Keratinocyte (primary cell): ENCODE results near the gene R3HCC1L. TPM values are rescaled to one million over a fixed set of nuclear protein-coding genes. Genes with fewer than 3 reads are reported as not detected.

Experiments used
- DNase-seq: peaks from one replicate; pipeline ENCODE4 v3.0.0-alpha.2; 2011; ENCODE audit warnings: low read depth, missing footprints, low spot score
- FAIRE-seq: peaks from 2 replicates; lab custom pipeline; 2011; peaks lifted over from hg19 to GRCh38; lab: Jason Lieb, UNC
- H2AFZ ChIP-seq: 2 replicates; pipeline ENCODE4 v1.6.0; 2012; ENCODE audit warnings: low read length, control low read depth, inconsistent platforms; ENCODE audit not compliant: control insufficient read depth
- H3K27ac ChIP-seq: 2 replicates; pipeline ENCODE4 v1.5.1; 2011; ENCODE audit warnings: low read length; ENCODE audit not compliant: control insufficient read depth, insufficient read depth
- H3K27me3 ChIP-seq: 3 replicates; pipeline ENCODE4 v1.6.0; 2011; ENCODE audit warnings: low read length; ENCODE audit not compliant: control insufficient read depth, insufficient read depth; ENCODE audit errors: extremely low read depth
- H3K36me3 ChIP-seq, 2 experiments: 2 replicates in 1 of 2; 3 replicates in 1 of 2; pipeline ENCODE4 v1.5.1; 2011; ENCODE audit warnings: low read length in 2 of 2, mild to moderate bottlenecking in 1 of 2; ENCODE audit not compliant: control insufficient read depth in 2 of 2, insufficient read depth in 2 of 2; ENCODE audit errors: extremely low read depth in 1 of 2
- H3K4me1 ChIP-seq: 3 replicates; pipeline ENCODE4 v1.5.1; 2011; ENCODE audit warnings: low read length; ENCODE audit not compliant: control insufficient read depth, insufficient read depth; ENCODE audit errors: extremely low read depth
- H3K4me2 ChIP-seq: 3 replicates; pipeline ENCODE4 v1.6.0; 2011; ENCODE audit warnings: low read depth, low read length; ENCODE audit not compliant: control insufficient read depth, insufficient read depth; ENCODE audit errors: extremely low read depth
- H3K4me3 ChIP-seq, 3 experiments: fragments of 200-600 bp in 1 of 3; sonication (generic) in 1 of 3; 2 replicates in 2 of 3; 3 replicates in 1 of 3; pipeline ENCODE4 v1.5.1; 2011 to 2016; ENCODE audit warnings: low read length in 3 of 3, mild to moderate bottlenecking in 3 of 3, control low read depth in 2 of 3, inconsistent platforms in 1 of 3, low read depth in 1 of 3, mixed read lengths in 1 of 3, mixed run types in 1 of 3, moderate library complexity in 1 of 3; ENCODE audit not compliant: control insufficient read depth in 2 of 3, insufficient read depth in 2 of 3; ENCODE audit errors: extremely low read depth in 1 of 3
- H3K79me2 ChIP-seq: 2 replicates; pipeline ENCODE4 v1.6.0; 2012; ENCODE audit warnings: low read length; ENCODE audit not compliant: control insufficient read depth, insufficient read depth
- H3K9ac ChIP-seq: 3 replicates; pipeline ENCODE4 v1.6.0; 2011; ENCODE audit warnings: low read length; ENCODE audit not compliant: control insufficient read depth, insufficient read depth; ENCODE audit errors: extremely low read depth
- H3K9me1 ChIP-seq: 3 replicates; pipeline ENCODE4 v1.6.0; 2011; ENCODE audit warnings: low read length; ENCODE audit not compliant: control insufficient read depth, insufficient read depth; ENCODE audit errors: extremely low read depth
- H3K9me3 ChIP-seq: 2 replicates; pipeline ENCODE4 v1.5.1; 2012; ENCODE audit warnings: low read depth, low read length; ENCODE audit not compliant: control insufficient read depth
- H4K20me1 ChIP-seq: 3 replicates; pipeline ENCODE4 v1.6.0; 2011; ENCODE audit warnings: low read length; ENCODE audit not compliant: control insufficient read depth, insufficient read depth; ENCODE audit errors: extremely low read depth
- CTCF ChIP-seq, 3 experiments: IDR thresholded peaks in 1 of 3; conservative IDR thresholded peaks in 1 of 3; optimal IDR thresholded peaks in 1 of 3; 2 replicates in 2 of 3; 3 replicates in 1 of 3; pipeline versions ENCODE3 to v1.5.1; 2011; ENCODE audit warnings: low read length in 3 of 3, mild to moderate bottlenecking in 3 of 3, moderate library complexity in 2 of 3, control low read depth in 1 of 3, inconsistent platforms in 1 of 3; ENCODE audit not compliant: insufficient read depth in 2 of 3; ENCODE audit errors: extremely low read depth in 1 of 3
- EZH2 ChIP-seq: IDR thresholded peaks from one replicate; pipeline ENCODE4 v1.6.1; 2012; ENCODE audit warnings: inconsistent platforms, mild to moderate bottlenecking, low read length, moderate library complexity
- dilution Hi-C: fragments of 300-500 bp; cut with MboI; formaldehyde crosslinking; loops from one replicate; pipeline ENCODE4 v1.7.0; 2020; ENCODE audit warnings: low sequenced_read_pairs; ENCODE audit not compliant: extremely low pct_ligation_motif_present
- polyA plus RNA-seq, 5 experiments: library from polyadenylated mRNA; depleted of rRNA in 3 of 5; stranded (reverse) in 3 of 5; stranded (forward) in 1 of 5; unstranded in 1 of 5; fragments of >200 nt; gene quantifications; 1 replicate in 1 of 5; 2 replicates in 3 of 5; 3 replicates in 1 of 5; pipeline versions ENCODE4 v1.2.1 to v1.2.3, GENCODE V29; 2011 to 2012; ENCODE audit warnings: missing spikeins in 2 of 5, low read depth in 1 of 5, low replicate concordance in 1 of 5

Gene R3HCC1L
- polyA plus RNA-seq, 1 donor (not counting 4 experiments of a cell fraction or from before 2014, with no cell fraction given): 11.7 TPM

GRCh38 chr10:98289802-98290209 lies 155.3 kb downstream of the R3HCC1L start:
- TF ChIP-seq CTCF (optimal IDR thresholded peaks at IDR 0.05 in 1 of 3, IDR thresholded peaks at IDR 0.05 in 1 of 3, conservative IDR thresholded peaks at IDR 0.05 in 1 of 3; ENCODE audit: extremely low read depth in 1 of 3, insufficient read depth in 2 of 3, low read length in 3 of 3) (no peak), EZH2 (no peak)
- no peaks in the 10 kb centered on the region for H3K36me3 ChIP-seq
- no peak overlapping the region for H3K9ac ChIP-seq
- no peak overlapping the region for H3K4me2 ChIP-seq
- no peaks in the 10 kb centered on the region for H3K9me3 ChIP-seq
- no peak for FAIRE-seq
- no peaks in the 10 kb centered on the region for H3K9me1 ChIP-seq
- dilution Hi-C loops: no loop called here
- no peak overlapping the region for H3K4me3 ChIP-seq
- H3K4me1 ChIP-seq: peaks cover 13% of the 10 kb centered on the region
- H2AFZ ChIP-seq: no peak overlapping the region
- H4K20me1 ChIP-seq: no peaks in the 10 kb centered on the region
- H3K79me2 ChIP-seq: no peaks in the 10 kb centered on the region
- peaks cover 2% of the 10 kb centered on the region for H3K27me3 ChIP-seq
- DNase-seq: no peak
- H3K27ac ChIP-seq: no peak overlapping the region

DNA sequence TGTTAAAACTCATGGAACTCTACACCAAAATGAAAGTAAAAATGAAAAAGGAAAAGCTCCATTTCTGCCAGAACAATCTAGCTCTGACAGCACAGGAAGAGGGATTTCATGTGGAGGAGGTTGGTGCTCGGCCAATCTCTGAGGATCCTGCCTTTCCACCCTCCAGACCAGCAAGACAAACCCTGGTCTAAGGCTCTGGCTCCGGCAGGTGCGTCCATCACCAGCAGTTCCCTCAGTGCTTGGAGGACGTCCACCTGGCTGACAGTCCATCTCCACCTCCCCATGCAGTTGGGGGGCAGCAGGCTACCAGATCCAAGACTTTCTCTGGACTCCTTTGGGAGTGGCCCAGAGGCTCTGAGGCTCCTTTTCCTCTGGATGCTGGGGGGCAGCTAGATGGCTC lies 158.5 kb downstream of the R3HCC1L start:
- peaks cover 30% of the 10 kb centered on the region for H3K4me1 ChIP-seq
- TF ChIP-seq CTCF (optimal IDR thresholded peaks at IDR 0.05 in 1 of 3, IDR thresholded peaks at IDR 0.05 in 1 of 3, conservative IDR thresholded peaks at IDR 0.05 in 1 of 3; ENCODE audit: extremely low read depth in 1 of 3, insufficient read depth in 2 of 3, low read length in 3 of 3): no peak
- no peak for TF ChIP-seq EZH2
- H4K20me1 ChIP-seq: no peaks in the 10 kb centered on the region
- no peak for DNase-seq
- H3K27ac ChIP-seq: no peak overlapping the region
- no peak overlapping the region for H3K9ac ChIP-seq
- dilution Hi-C loops: no loop called here
- peaks cover 2% of the 10 kb centered on the region for H3K9me1 ChIP-seq
- no peak overlapping the region for H3K4me3 ChIP-seq
- H3K9me3 ChIP-seq: no peaks in the 10 kb centered on the region
- H3K79me2 ChIP-seq: no peaks in the 10 kb centered on the region
- H3K27me3 ChIP-seq: no peaks in the 10 kb centered on the region
- no peak for FAIRE-seq
- H3K36me3 ChIP-seq: no peaks in the 10 kb centered on the region
- no peak overlapping the region for H2AFZ ChIP-seq
- H3K4me2 ChIP-seq: no peak overlapping the region
